Body of pancreas (tissue), 4 donors: ENCODE measurements around the gene PHKA1. TPM values are rescaled to one million over a fixed set of nuclear protein-coding genes. Genes with fewer than 3 reads are reported as not detected.
A peak's percentile ranks its signal among the peaks of the same experiment; 100 is the strongest.

ENCODE experiments used
- ATAC-seq: fragments of 150-250 bp; one replicate; pipeline ENCODE4 v1.9.1; 2016
- DNase-seq, 4 donors: peaks; one replicate each; pipeline ENCODE4 v3.0.0-alpha.2; 2019
- H3K27ac ChIP-seq, 4 donors: fragments of 200-600 bp; sonication (generic); 1 replicate in 3 of 4; 2 replicates in 1 of 4; pipeline versions ENCODE4 v1.5.1 to v1.6.1; 2016 to 2019; ENCODE audit warnings: mild to moderate bottlenecking in 1 of 4, mixed read lengths in 1 of 4, moderate library complexity in 1 of 4
- H3K27me3 ChIP-seq, 2 donors: fragments of 200-600 bp; sonication (generic); one replicate each; pipeline ENCODE4 v1.6.0; 2016; ENCODE audit warnings: mild to moderate bottlenecking in 1 of 2
- H3K36me3 ChIP-seq, 2 donors: fragments of 200-600 bp; sonication (generic); replicated peaks in 1 of 2; 2 replicates each; pipeline ENCODE4 v1.5.1; 2016; ENCODE audit warnings: low read depth in 2 of 2; ENCODE audit not compliant: insufficient read depth in 1 of 2
- H3K4me1 ChIP-seq: fragments of 200-600 bp; sonication (generic); one replicate; pipeline ENCODE4 v1.6.0; 2016
- H3K4me3 ChIP-seq, 2 donors: fragments of 200-600 bp; sonication (generic); 1 replicate in 1 of 2; 2 replicates in 1 of 2; pipeline ENCODE4 v1.5.1; 2016 to 2019
- H3K9me3 ChIP-seq, 3 donors: fragments of 200-600 bp; sonication (generic); 1 replicate in 2 of 3; 2 replicates in 1 of 3; pipeline ENCODE4 v1.5.1; 2016
- CTCF ChIP-seq, 7 experiments: fragments of 450-650 bp in 4 of 7; fragments of 200-600 bp in 3 of 7; sonication (generic) in 3 of 7; IDR thresholded peaks; one replicate each; pipeline ENCODE4 v1.5.1; 2016 to 2019; ENCODE audit warnings: antibody characterized with exemption in 7 of 7
- POLR2A ChIP-seq, 3 donors: fragments of 450-650 bp; IDR thresholded peaks; one replicate each; pipeline ENCODE4 v1.6.1; 2016; ENCODE audit warnings: antibody characterized with exemption in 3 of 3, mild to moderate bottlenecking in 2 of 3
- WGBS, 2 donors: methylation state at CpG; one replicate each; pipeline ENCODE4 v1.1.5; 2017; 5-methylcytosine and 5-hydroxymethylcytosine counted together
- intact Hi-C: fragments of 100-400 bp; cut with DNase I; formaldehyde crosslinking; loops from one replicate; pipeline ENCODE4 v1.15.1; 2023
- total RNA-seq, 2 donors: library from RNA; depleted of rRNA; stranded (reverse); fragments of >200 nt; gene quantifications; one replicate each; pipeline ENCODE4 v1.1.0, GENCODE V29; 2016

Gene PHKA1
- total RNA-seq, 2 donors from 2014 or later, result 7.3 to 8.6 TPM

DNA sequence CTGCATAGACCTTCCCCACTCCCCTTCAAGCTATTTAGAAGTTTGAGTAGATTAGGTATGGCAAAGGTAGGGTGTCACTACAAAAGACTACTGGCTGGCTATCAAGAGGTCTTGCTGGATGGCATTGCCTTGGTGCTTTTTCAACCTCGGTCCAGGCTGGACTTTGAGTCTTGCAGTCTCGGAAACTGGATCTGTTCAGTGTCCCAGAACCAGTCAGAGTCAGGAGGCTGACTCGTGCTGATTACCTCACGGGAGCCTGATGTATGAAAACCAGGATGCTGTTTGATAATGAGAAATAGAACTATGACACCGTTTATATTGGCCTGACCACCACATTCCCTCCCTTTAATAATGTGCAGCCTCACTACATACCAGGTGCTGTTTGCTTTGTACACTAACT lies 2.7 kb upstream of the PHKA1 start:
- ATAC-seq, result no peak
- H3K9me3 ChIP-seq, result no peaks in the 10 kb centered on the region
- intact Hi-C loops, result no loop called here
- no peaks in the 10 kb centered on the region for H3K36me3 ChIP-seq
- no peak overlapping the region for H3K27ac ChIP-seq
- no peaks in the 10 kb centered on the region for H3K27me3 ChIP-seq
- DNase-seq, result peak in 2 of 4 donors; percentile 30
- TF ChIP-seq CTCF (IDR thresholded peaks at IDR 0.05) (no peak), POLR2A (IDR thresholded peaks at IDR 0.05) (no peak)
- H3K4me3 ChIP-seq, result no peak overlapping the region
- H3K4me1 ChIP-seq, result no peaks in the 10 kb centered on the region
- 37 to 51% methylated on average over 3 to 5 of the region's 5 CpGs for WGBS, 2 donors

DNA sequence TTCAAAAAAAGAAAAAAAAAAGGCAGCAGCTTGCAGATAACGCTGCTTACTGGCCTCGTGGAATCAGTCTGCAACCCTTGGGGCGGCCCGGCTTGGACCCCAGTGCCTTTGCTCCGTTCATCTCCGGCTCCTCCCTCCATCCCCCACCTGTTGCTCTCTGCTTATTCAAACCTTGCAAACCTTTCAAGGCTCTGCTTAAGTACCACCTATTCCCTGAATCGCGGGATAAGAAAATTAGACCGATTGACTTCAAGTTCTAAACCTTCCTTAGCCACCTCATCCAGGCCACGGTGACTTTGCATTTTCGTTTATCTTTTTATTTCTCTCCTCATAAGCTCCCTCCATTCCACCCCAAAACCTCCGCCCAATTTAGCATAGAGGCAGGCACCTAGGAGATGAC lies 1.4 kb upstream of the PHKA1 start:
- DNase-seq (no peak), ATAC-seq (no peak)
- H3K4me3 ChIP-seq, result no peak overlapping the region
- intact Hi-C loops, result no loop called here
- no peaks in the 10 kb centered on the region for H3K9me3 ChIP-seq
- no peaks in the 10 kb centered on the region for H3K4me1 ChIP-seq
- 81 to 91% methylated on average over 12 of the region's 12 CpGs for WGBS, 2 donors
- no peak overlapping the region for H3K27ac ChIP-seq
- H3K27me3 ChIP-seq, result no peaks in the 10 kb centered on the region
- H3K36me3 ChIP-seq, result no peaks in the 10 kb centered on the region
- TF ChIP-seq CTCF (IDR thresholded peaks at IDR 0.05) (no peak), POLR2A (IDR thresholded peaks at IDR 0.05) (no peak)

GRCh38 chrX:72714478-72714916 lies 391 bp upstream of the PHKA1 start:
- no peaks in the 10 kb centered on the region for H3K36me3 ChIP-seq
- DNase-seq (peak; percentile 78 to 83 (median 81)), ATAC-seq (peak; percentile 88)
- no peaks in the 10 kb centered on the region for H3K27me3 ChIP-seq
- H3K4me1 ChIP-seq, result no peaks in the 10 kb centered on the region
- peak overlapping the region; percentile 75 to 90 (median 87) for H3K27ac ChIP-seq
- intact Hi-C loops, result no loop called here
- H3K4me3 ChIP-seq, result peak overlapping the region; percentile 8 to 11
- TF ChIP-seq POLR2A (IDR thresholded peaks at IDR 0.05), result peak in 2 of 3 donors; percentile 71 to 80
- no peak for TF ChIP-seq CTCF (IDR thresholded peaks at IDR 0.05)
- H3K9me3 ChIP-seq, result no peaks in the 10 kb centered on the region
- WGBS, 2 donors, result 0% methylated on average over 3 to 9 of the region's 13 CpGs

- H3K27me3 ChIP-seq, result no peaks in the 10 kb centered on the region
- H3K36me3 ChIP-seq, result no peaks in the 10 kb centered on the region
- DNase-seq (no peak), ATAC-seq (no peak)
- H3K4me1 ChIP-seq, result no peaks in the 10 kb centered on the region
- peak overlapping the region in 2 of 4 donors; percentile 40 to 90 for H3K27ac ChIP-seq
- H3K4me3 ChIP-seq, result peak overlapping the region in 1 of 2 donors; percentile 20
- H3K9me3 ChIP-seq, result no peaks in the 10 kb centered on the region
- WGBS, 2 donors, result 11 to 31% methylated on average over 3 of the region's 3 CpGs
- intact Hi-C loops, result no loop called here
- TF ChIP-seq POLR2A (IDR thresholded peaks at IDR 0.05) (no peak), CTCF (IDR thresholded peaks at IDR 0.05) (no peak)
Measured at GRCh38 chrX:72713130-72713529, 976 bp downstream of the PHKA1 start.

GRCh38 chrX:72712094-72712755 lies 1.9 kb downstream of the PHKA1 start:
- intact Hi-C loops, result no loop called here
- DNase-seq, result no peak
- H3K4me1 ChIP-seq, result no peaks in the 10 kb centered on the region
- H3K4me3 ChIP-seq, result no peak overlapping the region
- no peaks in the 10 kb centered on the region for H3K9me3 ChIP-seq
- no peak for TF ChIP-seq POLR2A (IDR thresholded peaks at IDR 0.05)
- TF ChIP-seq CTCF (IDR thresholded peaks at IDR 0.05), result no peak
- H3K27me3 ChIP-seq, result no peaks in the 10 kb centered on the region
- 43 to 77% methylated on average over 2 of the region's 2 CpGs for WGBS, 2 donors
- ATAC-seq, result no peak
- peak overlapping the region in 2 of 4 donors; percentile 40 to 90 for H3K27ac ChIP-seq
- H3K36me3 ChIP-seq, result no peaks in the 10 kb centered on the region
